ENCODE data around the gene DCLK3.

The DCLK3 gene

GRCh38 chr3:36769926-36770325, 5.6 kb upstream of the DCLK3 start:
- TF ChIP-seq, protein P1, sequence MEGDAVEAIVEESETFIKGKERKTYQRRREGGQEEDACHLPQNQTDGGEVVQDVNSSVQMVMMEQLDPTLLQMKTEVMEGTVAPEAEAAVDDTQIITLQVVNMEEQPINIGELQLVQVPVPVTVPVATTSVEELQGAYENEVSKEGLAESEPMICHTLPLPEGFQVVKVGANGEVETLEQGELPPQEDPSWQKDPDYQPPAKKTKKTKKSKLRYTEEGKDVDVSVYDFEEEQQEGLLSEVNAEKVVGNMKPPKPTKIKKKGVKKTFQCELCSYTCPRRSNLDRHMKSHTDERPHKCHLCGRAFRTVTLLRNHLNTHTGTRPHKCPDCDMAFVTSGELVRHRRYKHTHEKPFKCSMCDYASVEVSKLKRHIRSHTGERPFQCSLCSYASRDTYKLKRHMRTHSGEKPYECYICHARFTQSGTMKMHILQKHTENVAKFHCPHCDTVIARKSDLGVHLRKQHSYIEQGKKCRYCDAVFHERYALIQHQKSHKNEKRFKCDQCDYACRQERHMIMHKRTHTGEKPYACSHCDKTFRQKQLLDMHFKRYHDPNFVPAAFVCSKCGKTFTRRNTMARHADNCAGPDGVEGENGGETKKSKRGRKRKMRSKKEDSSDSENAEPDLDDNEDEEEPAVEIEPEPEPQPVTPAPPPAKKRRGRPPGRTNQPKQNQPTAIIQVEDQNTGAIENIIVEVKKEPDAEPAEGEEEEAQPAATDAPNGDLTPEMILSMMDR (conservative IDR thresholded peaks at IDR 0.05; ENCODE audit: low read depth, low read length), result no peak
- no peak overlapping the region for H3K4me3 ChIP-seq (ENCODE audit: low read length)
- DNase-seq (ENCODE audit: low read depth), result no peak

- DNase-seq (ENCODE audit: low read depth), result no peak
- TF ChIP-seq, protein P1 (conservative IDR thresholded peaks at IDR 0.05; ENCODE audit: low read depth, low read length), result no peak
- H3K4me3 ChIP-seq (ENCODE audit: low read length), result no peak overlapping the region
Observed at GRCh38 chr3:36765104-36765503, 751 bp upstream of the DCLK3 start.

DNA sequence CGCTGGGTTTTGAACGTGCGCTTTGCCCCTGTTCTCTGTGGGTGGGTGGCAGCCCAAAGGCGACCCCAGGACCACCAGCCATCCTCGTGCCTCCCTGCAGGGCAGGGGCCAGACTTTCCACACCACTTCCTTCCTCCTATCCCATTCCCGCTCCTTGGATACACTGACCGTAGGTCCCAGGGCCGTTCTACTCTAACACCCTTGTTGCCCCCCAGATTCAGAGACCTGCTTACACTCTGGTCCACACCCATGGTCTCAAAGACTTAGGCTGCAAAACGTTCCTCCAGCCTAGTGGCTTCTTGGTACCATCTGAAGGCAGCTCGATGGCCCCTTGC, 318 bp upstream of the DCLK3 start:
- TF ChIP-seq, protein P1 (conservative IDR thresholded peaks at IDR 0.05; ENCODE audit: low read depth, low read length), result no peak
- no peak for DNase-seq (ENCODE audit: low read depth)
- H3K4me3 ChIP-seq (ENCODE audit: low read length), result peak overlapping the region; percentile 20

GRCh38 chr3:36762918-36763849, 1.2 kb downstream of the DCLK3 start:
- DNase-seq (ENCODE audit: low read depth), result no peak
- H3K4me3 ChIP-seq (ENCODE audit: low read length), result no peak overlapping the region
- TF ChIP-seq, protein P1 (conservative IDR thresholded peaks at IDR 0.05; ENCODE audit: low read depth, low read length), result no peak

DNA sequence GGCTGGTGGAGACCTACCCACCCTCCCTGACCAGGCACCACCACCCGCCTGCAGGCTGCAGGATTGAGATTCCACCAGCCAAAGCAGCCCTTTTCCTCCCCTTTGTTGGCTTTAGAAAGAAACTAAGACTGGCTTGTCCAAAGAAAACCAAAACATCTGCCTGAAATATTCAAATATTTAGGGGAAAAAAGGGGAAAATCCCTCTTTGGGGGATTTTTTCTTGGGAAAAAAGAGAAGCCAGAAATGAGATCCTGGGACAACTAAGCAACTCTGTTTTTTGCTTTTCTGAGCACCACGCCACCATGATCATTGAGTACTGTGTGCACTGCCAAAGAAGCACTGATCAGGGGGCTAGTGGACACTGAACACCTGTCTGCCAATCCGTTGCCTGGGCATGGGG, 2.6 kb downstream of the DCLK3 start:
- TF ChIP-seq, protein P1 (conservative IDR thresholded peaks at IDR 0.05; ENCODE audit: low read depth, low read length), result no peak
- no peak for DNase-seq (ENCODE audit: low read depth)
- no peak overlapping the region for H3K4me3 ChIP-seq (ENCODE audit: low read length)

DNA sequence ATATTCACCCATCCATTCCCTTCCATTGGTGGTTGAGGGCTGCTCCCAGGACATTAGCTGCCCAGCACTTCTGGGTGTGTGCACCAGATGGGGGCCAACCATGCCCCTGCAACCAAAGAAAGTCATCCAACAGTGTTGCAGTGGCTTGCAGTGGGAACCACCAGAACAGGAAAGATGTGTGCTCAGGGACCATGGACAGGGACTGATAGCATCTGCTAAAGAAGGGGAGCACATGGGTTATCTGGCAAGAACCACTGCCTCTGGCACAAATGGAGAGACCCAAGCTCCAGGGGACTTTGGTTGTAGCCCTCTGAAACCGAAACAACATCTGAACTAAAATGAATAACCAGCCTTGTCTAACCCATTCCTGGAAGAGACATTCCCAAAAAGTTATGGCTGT, 8.1 kb downstream of the DCLK3 start:
- no peak for DNase-seq (ENCODE audit: low read depth)
- TF ChIP-seq, protein P1 (conservative IDR thresholded peaks at IDR 0.05; ENCODE audit: low read depth, low read length), result no peak
- H3K4me3 ChIP-seq (ENCODE audit: low read length), result no peak overlapping the region

GRCh38 chr3:36751326-36751725, 13.0 kb downstream of the DCLK3 start:
- TF ChIP-seq, protein P1 (conservative IDR thresholded peaks at IDR 0.05; ENCODE audit: low read depth, low read length), result no peak
- no peak for DNase-seq (ENCODE audit: low read depth)
- H3K4me3 ChIP-seq (ENCODE audit: low read length), result no peak overlapping the region
